ENCODE data around the gene LRIT2. TPM values are rescaled to one million over a fixed set of nuclear protein-coding genes. Genes with fewer than 3 reads are reported as not detected.

The LRIT2 gene
- total RNA-seq, 1 experiment from 2014 or later, result not detected

DNA sequence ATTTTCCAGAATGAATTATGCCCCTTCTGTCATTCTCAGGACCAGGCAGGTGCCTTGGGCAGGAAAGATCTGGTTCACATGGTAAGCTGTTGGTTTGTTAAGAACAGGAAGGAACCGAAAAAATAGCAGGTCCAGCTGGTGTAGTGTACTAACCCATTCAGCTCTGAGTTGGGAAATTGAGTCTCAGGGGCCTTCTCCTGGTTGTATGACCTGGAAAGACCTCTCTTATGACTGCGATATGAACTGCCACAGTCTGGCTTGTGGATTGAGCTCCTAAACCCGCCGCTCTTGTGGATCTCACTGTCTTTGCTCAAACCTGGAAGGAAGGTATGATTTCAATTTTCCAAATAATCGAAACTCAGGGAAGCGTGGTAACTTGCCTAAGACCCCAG, 11.5 kb upstream of the LRIT2 start:
- no peak overlapping the region for H3K27ac ChIP-seq
- no peaks in the 10 kb centered on the region for H3K9me3 ChIP-seq (ENCODE audit: insufficient read depth, low read depth)
- no peak overlapping the region for H3K4me2 ChIP-seq
- H3K79me2 ChIP-seq (ENCODE audit: low read depth), result no peaks in the 10 kb centered on the region
- DNase-seq, result no peak
- no peak overlapping the region for H2AFZ ChIP-seq
- no peaks in the 10 kb centered on the region for H3K9me2 ChIP-seq (ENCODE audit: insufficient read depth)
- POLR2A ChIA-PET (ENCODE audit: unreplicated experiment), result no interaction called here
- H3F3A ChIP-seq (ENCODE audit: insufficient read depth, low read depth), result no peaks in the 10 kb centered on the region
- no peaks in the 10 kb centered on the region for H3K4me1 ChIP-seq (replicated peaks; ENCODE audit: insufficient read depth)
- H3K4me3 ChIP-seq, result no peak overlapping the region
- H3K36me3 ChIP-seq (ENCODE audit: low read depth), result no peaks in the 10 kb centered on the region
- intact Hi-C loops (cut with micrococcal nuclease; ENCODE audit: unreplicated experiment), result no loop called here
- TF ChIP-seq, protein P1, sequence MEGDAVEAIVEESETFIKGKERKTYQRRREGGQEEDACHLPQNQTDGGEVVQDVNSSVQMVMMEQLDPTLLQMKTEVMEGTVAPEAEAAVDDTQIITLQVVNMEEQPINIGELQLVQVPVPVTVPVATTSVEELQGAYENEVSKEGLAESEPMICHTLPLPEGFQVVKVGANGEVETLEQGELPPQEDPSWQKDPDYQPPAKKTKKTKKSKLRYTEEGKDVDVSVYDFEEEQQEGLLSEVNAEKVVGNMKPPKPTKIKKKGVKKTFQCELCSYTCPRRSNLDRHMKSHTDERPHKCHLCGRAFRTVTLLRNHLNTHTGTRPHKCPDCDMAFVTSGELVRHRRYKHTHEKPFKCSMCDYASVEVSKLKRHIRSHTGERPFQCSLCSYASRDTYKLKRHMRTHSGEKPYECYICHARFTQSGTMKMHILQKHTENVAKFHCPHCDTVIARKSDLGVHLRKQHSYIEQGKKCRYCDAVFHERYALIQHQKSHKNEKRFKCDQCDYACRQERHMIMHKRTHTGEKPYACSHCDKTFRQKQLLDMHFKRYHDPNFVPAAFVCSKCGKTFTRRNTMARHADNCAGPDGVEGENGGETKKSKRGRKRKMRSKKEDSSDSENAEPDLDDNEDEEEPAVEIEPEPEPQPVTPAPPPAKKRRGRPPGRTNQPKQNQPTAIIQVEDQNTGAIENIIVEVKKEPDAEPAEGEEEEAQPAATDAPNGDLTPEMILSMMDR (conservative IDR thresholded peaks at IDR 0.05), result no peak
- no peak for TF ChIP-seq EZH2 (IDR thresholded peaks at IDR 0.05; ENCODE audit: low read depth)
- peaks cover 100% of the 10 kb centered on the region for H3K27me3 ChIP-seq (ENCODE audit: insufficient read depth, low read depth)
- BruUV-seq (replicated peaks), result no TSS peak
- no peaks in the 10 kb centered on the region for H4K20me1 ChIP-seq (ENCODE audit: insufficient read depth)
- CTCF ChIA-PET, result no interaction called here

DNA sequence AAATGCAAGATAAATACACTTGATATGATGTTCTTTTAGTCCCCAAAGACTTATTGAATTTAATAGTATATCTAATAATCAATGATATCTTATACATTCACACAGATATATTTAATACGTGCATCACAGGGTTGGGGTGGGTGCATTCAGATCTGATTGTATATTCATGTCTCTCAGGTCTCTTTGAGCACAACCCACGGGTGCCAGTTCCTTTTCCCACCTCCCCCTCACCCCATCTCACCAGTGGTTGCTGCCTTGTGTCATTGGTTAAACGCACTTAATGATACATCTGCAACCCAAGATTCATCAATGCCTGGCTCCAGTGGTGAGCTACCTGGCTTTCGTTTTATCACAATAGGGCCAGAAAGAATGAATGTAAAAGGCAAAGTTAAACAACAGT, 9.8 kb upstream of the LRIT2 start:
- BruUV-seq (replicated peaks), result no TSS peak
- Histone ChIP-seq H3K4me1 (replicated peaks; ENCODE audit: insufficient read depth) (no peaks in the 10 kb centered on the region), H3K4me2 (no peak overlapping the region), H3K9me2 (ENCODE audit: insufficient read depth) (no peaks in the 10 kb centered on the region), H2AFZ (no peak overlapping the region), H3K36me3 (ENCODE audit: low read depth) (no peaks in the 10 kb centered on the region), H3K9me3 (ENCODE audit: insufficient read depth, low read depth) (no peaks in the 10 kb centered on the region), H4K20me1 (ENCODE audit: insufficient read depth) (no peaks in the 10 kb centered on the region), H3K27me3 (ENCODE audit: insufficient read depth, low read depth) (peaks cover 100% of the 10 kb centered on the region), H3K27ac (no peak overlapping the region), H3K4me3 (no peak overlapping the region), H3F3A (ENCODE audit: insufficient read depth, low read depth) (no peaks in the 10 kb centered on the region), H3K79me2 (ENCODE audit: low read depth) (no peaks in the 10 kb centered on the region)
- intact Hi-C loops (cut with micrococcal nuclease; ENCODE audit: unreplicated experiment), result no loop called here
- DNase-seq, result no peak
- ChIA-PET CTCF (no interaction called here), POLR2A (ENCODE audit: unreplicated experiment) (no interaction called here)
- TF ChIP-seq EZH2 (IDR thresholded peaks at IDR 0.05; ENCODE audit: low read depth), result no peak
- TF ChIP-seq, protein P1 (conservative IDR thresholded peaks at IDR 0.05), result no peak

DNA sequence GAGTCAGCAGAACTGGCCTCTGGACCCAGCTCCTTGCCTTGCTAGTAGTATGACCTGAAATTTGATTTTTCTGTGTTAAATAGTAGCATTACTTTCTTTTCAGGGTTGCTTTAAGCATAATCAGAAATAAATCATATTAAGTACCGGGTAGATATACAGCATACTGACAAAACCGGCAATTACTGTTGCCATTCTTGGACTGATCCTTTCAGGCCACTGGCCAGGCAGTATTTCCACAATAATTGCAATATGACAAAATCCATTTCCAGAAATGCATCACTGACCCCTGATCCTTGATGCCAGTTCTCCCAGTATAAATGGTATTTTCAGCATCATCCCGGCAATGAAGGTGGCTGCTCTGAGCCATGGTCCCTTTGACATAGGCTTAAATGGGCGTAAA, 9.1 kb upstream of the LRIT2 start:
- DNase-seq, result no peak
- Histone ChIP-seq H3K9me3 (ENCODE audit: insufficient read depth, low read depth) (no peaks in the 10 kb centered on the region), H3K27ac (no peak overlapping the region), H3K79me2 (ENCODE audit: low read depth) (no peaks in the 10 kb centered on the region), H3F3A (ENCODE audit: insufficient read depth, low read depth) (no peaks in the 10 kb centered on the region), H2AFZ (no peak overlapping the region), H3K9me2 (ENCODE audit: insufficient read depth) (no peaks in the 10 kb centered on the region), H4K20me1 (ENCODE audit: insufficient read depth) (no peaks in the 10 kb centered on the region), H3K4me2 (no peak overlapping the region), H3K36me3 (ENCODE audit: low read depth) (no peaks in the 10 kb centered on the region), H3K4me1 (replicated peaks; ENCODE audit: insufficient read depth) (no peaks in the 10 kb centered on the region), H3K4me3 (no peak overlapping the region), H3K27me3 (ENCODE audit: insufficient read depth, low read depth) (peaks cover 100% of the 10 kb centered on the region)
- ChIA-PET CTCF (no interaction called here), POLR2A (ENCODE audit: unreplicated experiment) (no interaction called here)
- no TSS peak for BruUV-seq (replicated peaks)
- intact Hi-C loops (cut with micrococcal nuclease; ENCODE audit: unreplicated experiment), result no loop called here
- TF ChIP-seq EZH2 (IDR thresholded peaks at IDR 0.05; ENCODE audit: low read depth), result peak; percentile 94; the same call in 1 of the 2 replicates
- TF ChIP-seq, protein P1 (conservative IDR thresholded peaks at IDR 0.05), result no peak

Data from PC-9 (cell line).